Calu3 (cell line): Measurements from ENCODE around the gene DBH. TPM values are rescaled to one million over a fixed set of nuclear protein-coding genes. Genes with fewer than 3 reads are reported as not detected.

Experiments
- BruUV-seq: library from RNA; stranded (reverse); fragments of 400-500 nt; replicated peaks from 2 replicates; lab custom pipeline; 2021; lab: Mats Ljungman, UMichigan
- CTCF ChIA-PET: fragments of 300-600 bp; sonication (Branson Sonifier 250); formaldehyde crosslinking; loops from one replicate; lab custom pipeline; 2022; ENCODE audit warnings: antibody characterized with exemption; lab: Charles Lee
- DNase-seq: peaks from one replicate; pipeline ENCODE4 v3.0.0; 2022
- H3K27ac Mint-ChIP-seq: one replicate; pipeline ENCODE4 v1.8.0; 2022; ENCODE audit warnings: mixed read lengths; ENCODE audit not compliant: unreplicated experiment
- H3K27me3 Mint-ChIP-seq: one replicate; pipeline ENCODE4 v1.8.0; 2022; ENCODE audit warnings: mixed read lengths; ENCODE audit not compliant: unreplicated experiment
- H3K36me3 Mint-ChIP-seq: one replicate; pipeline ENCODE4 v1.8.0; 2022; ENCODE audit warnings: mild to moderate bottlenecking, moderate library complexity, mixed read lengths; ENCODE audit not compliant: insufficient read depth, unreplicated experiment
- H3K4me1 Mint-ChIP-seq: one replicate; pipeline ENCODE4 v1.8.0; 2022; ENCODE audit warnings: mild to moderate bottlenecking, low read depth, mixed read lengths; ENCODE audit not compliant: unreplicated experiment
- H3K4me3 Mint-ChIP-seq: one replicate; pipeline ENCODE4 v1.8.0; 2022; ENCODE audit warnings: mild to moderate bottlenecking, low read depth, moderate library complexity, mixed read lengths; ENCODE audit not compliant: unreplicated experiment
- H3K9me3 Mint-ChIP-seq: one replicate; pipeline ENCODE4 v1.8.0; 2022; ENCODE audit warnings: low read depth, mixed read lengths; ENCODE audit not compliant: unreplicated experiment
- intact Hi-C: fragments of 100-400 bp; cut with micrococcal nuclease; formaldehyde crosslinking; loops from one replicate; pipeline ENCODE4 v1.10.0; 2022; ENCODE audit not compliant: unreplicated experiment
- total RNA-seq: library from RNA; stranded (reverse); gene quantifications from 2 replicates; pipeline ENCODE4 v1.2.3, GENCODE V29; 2022
- TF ChIP-seq, protein P1 (sequence below): fragments of 200-600 bp; IDR thresholded peaks from one replicate; pipeline ENCODE4 v1.8.0; 2022; ENCODE audit warnings: antibody characterized with exemption; ENCODE audit not compliant: unreplicated experiment

Gene DBH
- total RNA-seq, 1 experiment from 2014 or later, result not detected

DNA sequence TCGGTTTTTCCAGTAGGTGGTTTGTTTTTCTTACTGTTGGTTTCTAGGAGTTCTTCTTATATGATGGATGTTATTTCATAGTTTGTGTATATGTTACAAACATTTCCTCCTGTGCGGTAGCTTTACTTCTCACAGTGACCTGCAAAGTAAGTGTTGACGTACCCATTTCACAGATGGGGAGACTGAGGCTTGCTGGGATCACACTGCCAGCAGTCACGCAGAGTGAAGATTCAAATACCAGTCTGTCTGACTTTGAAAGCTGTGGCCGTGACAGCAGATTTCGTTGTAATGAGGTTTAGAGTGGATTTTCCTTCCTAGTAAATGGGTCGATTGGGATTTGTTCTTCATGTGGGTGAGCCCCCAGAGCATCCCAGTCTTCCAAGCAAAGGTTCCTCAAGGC lies 13.0 kb downstream of the DBH start:
- intact Hi-C loops, result no loop called here
- H3K4me1 Mint-ChIP-seq, result no peaks in the 10 kb centered on the region

DNA sequence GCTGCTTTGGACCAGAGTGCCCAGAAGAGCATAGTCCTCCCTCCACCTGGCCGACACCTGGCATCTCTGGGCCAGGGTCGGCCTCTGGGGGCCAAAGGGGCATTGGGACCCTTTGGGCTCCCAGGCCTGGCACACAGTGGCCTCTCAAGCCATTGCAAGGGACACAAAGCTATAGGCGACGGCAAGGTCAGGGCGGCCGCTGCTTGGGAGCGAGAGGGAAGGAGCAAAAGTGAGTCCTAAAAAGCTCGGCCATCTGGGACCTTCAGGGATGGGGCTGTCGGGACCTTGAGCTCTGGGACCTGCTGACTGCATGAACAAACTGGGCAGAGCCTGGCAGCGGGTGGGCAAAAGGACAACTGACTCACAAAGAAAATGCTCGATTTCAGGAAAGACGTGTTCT lies 13.9 kb downstream of the DBH start:
- no TSS peak for BruUV-seq
- H3K4me3 Mint-ChIP-seq, result no peak overlapping the region
- TF ChIP-seq, protein P1, sequence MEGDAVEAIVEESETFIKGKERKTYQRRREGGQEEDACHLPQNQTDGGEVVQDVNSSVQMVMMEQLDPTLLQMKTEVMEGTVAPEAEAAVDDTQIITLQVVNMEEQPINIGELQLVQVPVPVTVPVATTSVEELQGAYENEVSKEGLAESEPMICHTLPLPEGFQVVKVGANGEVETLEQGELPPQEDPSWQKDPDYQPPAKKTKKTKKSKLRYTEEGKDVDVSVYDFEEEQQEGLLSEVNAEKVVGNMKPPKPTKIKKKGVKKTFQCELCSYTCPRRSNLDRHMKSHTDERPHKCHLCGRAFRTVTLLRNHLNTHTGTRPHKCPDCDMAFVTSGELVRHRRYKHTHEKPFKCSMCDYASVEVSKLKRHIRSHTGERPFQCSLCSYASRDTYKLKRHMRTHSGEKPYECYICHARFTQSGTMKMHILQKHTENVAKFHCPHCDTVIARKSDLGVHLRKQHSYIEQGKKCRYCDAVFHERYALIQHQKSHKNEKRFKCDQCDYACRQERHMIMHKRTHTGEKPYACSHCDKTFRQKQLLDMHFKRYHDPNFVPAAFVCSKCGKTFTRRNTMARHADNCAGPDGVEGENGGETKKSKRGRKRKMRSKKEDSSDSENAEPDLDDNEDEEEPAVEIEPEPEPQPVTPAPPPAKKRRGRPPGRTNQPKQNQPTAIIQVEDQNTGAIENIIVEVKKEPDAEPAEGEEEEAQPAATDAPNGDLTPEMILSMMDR, result no peak
- H3K9me3 Mint-ChIP-seq, result no peaks in the 10 kb centered on the region
- peaks cover 74% of the 10 kb centered on the region for H3K27me3 Mint-ChIP-seq
- CTCF ChIA-PET, result no interaction called here
- intact Hi-C loops, result no loop called here
- no peak for DNase-seq
- H3K4me1 Mint-ChIP-seq, result no peaks in the 10 kb centered on the region
- no peaks in the 10 kb centered on the region for H3K36me3 Mint-ChIP-seq
- H3K27ac Mint-ChIP-seq, result no peak overlapping the region

More for the DNA sequence above, 13.0 kb downstream of the DBH start:
- no TSS peak for BruUV-seq
- H3K27ac Mint-ChIP-seq, result no peak overlapping the region
- peaks cover 81% of the 10 kb centered on the region for H3K27me3 Mint-ChIP-seq
- H3K9me3 Mint-ChIP-seq, result no peaks in the 10 kb centered on the region
- H3K36me3 Mint-ChIP-seq, result no peaks in the 10 kb centered on the region
- H3K4me3 Mint-ChIP-seq, result no peak overlapping the region
- no peak for DNase-seq
- TF ChIP-seq, protein P1, result no peak
- CTCF ChIA-PET, result no interaction called here

DNA sequence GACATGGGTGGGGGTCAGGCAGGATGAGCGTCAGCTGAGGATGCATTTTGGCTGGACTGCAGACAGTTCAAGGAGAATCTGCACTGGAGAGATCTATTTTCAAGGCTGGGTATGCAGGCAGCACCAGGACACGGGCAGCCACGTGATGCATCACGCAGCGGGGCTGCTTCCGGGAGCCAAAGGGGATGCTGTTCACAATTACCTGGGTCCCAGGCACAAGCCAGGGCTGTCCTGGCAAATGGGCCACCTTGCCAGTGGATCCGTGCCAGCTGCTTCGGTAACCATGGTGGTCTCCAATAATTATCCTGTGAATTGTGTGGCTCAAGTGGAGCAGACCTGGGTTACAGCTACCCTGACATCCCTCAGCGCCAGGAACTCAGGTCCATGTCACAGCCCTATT lies 17.5 kb downstream of the DBH start:
- Mint-ChIP-seq H3K27ac (no peak overlapping the region), H3K9me3 (no peaks in the 10 kb centered on the region), H3K27me3 (peaks cover 74% of the 10 kb centered on the region), H3K36me3 (peaks cover 6% of the 10 kb centered on the region), H3K4me1 (no peaks in the 10 kb centered on the region), H3K4me3 (no peak overlapping the region)
- intact Hi-C loops, result no loop called here
- TF ChIP-seq, protein P1, result no peak
- no TSS peak for BruUV-seq
- DNase-seq, result no peak
- CTCF ChIA-PET, result interaction anchor here (0.6 kb wide), 1 partner anchor 127 kb away, joined by 4 read pairs; no protein-coding TSS in a partner anchor

DNA sequence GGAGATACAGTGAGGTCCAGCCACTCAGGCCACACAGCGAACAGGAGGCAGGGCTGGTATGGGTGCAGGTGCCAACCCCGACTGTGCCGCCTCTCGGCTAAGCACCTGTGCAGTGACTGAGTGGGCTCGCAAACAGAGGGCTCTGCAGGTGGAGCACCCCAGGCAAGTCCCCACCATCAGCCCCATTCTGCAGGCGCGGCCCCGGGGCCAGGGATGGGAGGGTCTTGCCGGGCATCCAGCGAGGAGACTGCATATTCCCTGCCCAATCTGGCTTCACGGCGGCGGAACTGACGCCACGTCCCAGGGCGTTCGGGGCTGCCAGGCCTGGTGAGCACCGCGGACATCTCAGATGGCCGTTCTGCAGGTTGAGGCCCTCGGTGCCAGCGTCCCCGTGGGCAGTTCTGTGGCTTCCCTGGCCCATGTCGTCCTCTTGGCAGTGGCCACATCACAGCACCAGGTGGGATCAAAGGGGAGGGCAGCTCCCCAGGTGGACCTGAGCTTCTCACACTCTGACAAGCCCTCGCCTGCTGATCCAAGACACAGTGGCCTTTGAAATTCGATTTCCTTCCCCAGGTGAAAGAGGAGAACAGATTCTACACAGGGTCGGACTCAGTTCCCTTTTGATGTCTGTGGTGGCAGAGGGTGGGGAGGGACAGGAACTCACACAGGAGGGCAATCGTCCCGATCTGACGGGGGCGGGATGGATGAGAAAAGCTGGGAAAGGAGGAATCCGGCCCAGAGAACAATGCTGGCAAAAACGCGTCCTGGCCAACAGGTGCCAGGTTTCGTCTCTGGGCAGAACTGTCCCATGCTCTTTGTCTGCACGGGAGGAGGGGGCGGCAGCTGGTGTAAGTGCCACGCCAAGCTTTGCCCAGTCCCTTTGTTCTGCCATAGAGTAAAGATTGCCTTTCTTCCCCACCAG lies 18.8 kb downstream of the DBH start:
- CTCF ChIA-PET, result no interaction called here
- BruUV-seq, result no TSS peak
- Mint-ChIP-seq H3K4me3 (no peak overlapping the region), H3K27me3 (peaks cover 74% of the 10 kb centered on the region), H3K36me3 (peaks cover 6% of the 10 kb centered on the region), H3K9me3 (no peaks in the 10 kb centered on the region), H3K4me1 (no peaks in the 10 kb centered on the region), H3K27ac (no peak overlapping the region)
- TF ChIP-seq, protein P1, result no peak
- intact Hi-C loops, result no loop called here
- no peak for DNase-seq
